ENCODE results near the gene PDZD4.
"Not testable (repeated sequence)": the region's sequence is repeated elsewhere in the genome, so short reads cannot be mapped to it uniquely, and the experiment has no call there.

The PDZD4 gene

DNA sequence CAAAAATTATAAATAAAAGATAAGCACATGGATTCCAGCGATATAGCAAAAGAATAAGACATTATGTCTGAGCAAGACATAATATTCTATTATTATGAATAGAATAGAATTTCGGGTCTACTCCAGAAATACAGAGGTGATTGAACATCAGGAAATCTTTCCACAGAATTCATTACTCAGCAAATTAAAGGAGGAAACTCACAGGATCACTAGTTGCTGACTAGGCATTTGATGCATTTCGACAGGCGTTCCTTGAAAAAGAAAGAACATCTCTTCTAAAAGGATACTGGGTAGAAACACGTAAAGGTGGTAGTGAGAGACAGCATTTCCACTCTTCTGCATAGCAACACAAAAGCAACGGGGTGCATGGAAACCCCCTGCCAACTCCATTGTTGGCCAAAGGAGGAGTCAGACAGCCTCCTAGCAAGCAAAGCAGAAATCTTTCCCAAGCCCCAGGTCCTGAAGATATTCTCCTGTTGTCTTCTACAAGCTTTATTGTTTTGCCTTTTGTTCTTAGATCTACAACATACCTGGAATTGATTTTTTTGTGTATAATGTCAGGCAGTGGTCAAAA is 14.3 kb upstream of the PDZD4 start:
- DNase-seq (ENCODE audit: low read depth, low spot score): no peak

DNA sequence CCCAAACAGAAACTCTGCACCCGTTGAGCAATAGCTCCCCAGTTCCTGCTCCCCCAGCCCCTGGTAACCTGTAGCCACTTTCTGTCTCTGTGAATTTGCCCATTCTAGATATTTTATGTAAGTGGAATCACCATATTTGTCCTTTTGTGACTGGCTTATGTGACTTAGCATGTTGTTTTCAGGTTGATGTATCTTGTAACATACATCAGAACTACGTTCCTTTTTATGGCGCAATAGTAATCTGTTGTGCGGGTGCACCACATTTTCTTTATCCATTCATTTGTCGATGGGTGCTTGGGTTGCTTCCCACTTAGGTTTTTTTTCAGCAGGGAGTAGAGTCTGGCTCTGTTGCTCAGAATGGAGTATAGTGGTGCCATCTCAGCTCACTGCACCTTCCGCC is 6.6 kb upstream of the PDZD4 start:
- DNase-seq (ENCODE audit: low read depth, low spot score): no peak

DNA sequence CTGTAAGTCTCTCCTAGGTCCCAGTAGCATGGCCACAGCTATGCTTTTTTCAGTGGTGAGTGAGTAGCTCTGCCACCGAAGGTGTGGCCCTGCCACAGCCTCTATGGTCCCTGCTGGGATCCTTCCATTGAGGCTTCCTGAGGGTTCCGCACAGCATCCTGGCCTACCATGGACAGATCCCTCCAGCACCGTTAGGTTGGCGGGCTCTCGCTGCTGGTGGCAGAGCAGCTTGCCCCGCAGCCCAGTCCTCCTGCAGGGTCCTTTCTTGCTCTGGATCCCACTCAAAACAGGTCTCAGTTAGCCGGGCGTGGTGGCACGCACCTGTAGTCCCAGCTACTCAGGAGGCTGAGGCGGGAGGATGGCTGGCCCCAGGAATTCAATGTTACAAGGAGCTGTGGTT is 2.4 kb upstream of the PDZD4 start:
- no peak for DNase-seq (ENCODE audit: low read depth, low spot score)

DNA sequence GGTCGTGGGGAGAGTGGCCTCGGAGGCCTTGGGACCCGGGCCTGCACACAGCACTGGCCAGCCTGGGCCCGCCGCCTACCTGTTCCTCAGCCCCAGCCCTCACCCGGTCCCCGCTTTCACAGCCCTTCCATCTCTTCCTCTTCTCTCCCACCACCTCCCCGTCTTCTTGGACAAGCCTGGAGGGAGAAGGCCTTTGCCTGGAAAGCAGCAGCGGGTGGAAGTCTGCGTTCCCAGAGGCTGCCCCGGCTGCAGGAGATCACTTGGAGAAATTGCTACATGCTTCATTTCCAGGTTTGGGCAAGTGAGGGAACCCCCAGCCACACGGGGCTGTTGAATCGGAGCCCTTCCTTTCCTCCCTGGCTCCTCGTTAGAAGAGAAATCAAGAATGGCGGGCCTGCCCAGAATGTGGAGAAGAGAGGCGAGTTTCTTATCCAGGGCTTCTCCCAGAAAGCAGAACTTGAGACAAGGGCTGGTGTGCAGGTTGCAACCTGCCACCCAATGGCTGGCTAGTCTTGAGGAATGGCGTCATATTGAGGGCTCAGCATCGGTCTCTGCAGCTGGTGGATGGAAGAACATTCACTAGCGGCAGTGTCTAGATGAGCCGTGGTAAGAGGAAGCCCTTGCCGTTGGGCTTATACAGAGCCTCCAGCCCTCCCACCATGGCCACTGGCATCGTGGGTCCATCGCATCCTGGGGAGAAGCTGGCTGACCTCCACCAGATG is 1.2 kb upstream of the PDZD4 start:
- DNase-seq (ENCODE audit: low read depth, low spot score): no peak

DNA sequence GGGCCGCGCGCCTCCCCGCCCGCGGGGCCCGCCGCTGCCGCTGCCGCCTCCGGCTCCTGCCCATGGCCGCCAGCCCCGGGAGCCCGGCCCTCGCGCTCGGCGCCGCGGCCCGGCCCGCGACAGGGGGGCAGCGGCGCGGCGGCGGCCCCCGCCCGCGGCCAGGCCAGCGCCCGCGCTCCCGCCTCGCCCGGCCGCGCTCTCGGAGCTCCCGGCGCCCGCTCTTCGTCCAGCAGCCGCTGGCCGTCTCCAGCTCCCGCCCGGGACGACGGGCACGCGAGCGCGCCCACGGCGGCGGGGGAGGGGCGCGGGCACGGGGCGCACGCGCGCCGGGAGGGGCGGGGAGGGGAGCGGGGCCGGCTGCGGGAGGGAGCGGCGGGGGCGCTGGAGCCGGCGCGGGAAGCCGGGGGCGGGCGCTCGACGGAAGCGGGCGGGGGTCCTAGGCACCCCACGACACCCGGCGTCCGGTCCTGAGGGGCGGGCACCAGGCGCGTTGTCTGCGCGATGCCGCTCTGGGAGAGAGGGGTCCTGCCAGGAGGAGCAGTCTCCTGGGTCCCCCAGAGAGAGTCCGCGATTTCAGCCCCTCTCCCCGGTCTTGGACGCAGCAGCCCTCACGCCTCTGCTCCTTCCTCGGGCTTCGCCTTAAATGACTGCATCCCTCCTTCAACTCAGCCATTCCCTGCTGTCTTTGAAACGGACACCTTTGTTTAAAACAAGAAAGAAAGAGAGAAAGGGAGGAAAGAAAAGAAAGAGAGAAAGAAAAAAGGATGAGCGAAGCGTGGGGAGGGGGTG is 490 bp upstream of the PDZD4 start:
- no peak for DNase-seq (ENCODE audit: low read depth, low spot score)

DNA sequence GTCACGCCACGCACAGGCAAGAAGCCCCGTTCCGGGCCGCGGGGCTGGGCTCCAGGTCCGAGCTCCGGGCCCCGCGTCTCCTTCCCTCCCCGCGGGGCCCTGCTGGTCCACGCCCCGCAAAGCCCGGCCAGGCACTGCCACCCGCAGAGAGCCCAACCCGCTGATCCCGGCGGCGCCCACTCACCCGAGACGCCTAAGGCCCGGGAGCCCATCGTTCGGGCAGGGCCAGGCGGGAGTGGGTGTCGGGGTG is 870 bp downstream of the PDZD4 start:
- no peak for DNase-seq (ENCODE audit: low read depth, low spot score)

DNA sequence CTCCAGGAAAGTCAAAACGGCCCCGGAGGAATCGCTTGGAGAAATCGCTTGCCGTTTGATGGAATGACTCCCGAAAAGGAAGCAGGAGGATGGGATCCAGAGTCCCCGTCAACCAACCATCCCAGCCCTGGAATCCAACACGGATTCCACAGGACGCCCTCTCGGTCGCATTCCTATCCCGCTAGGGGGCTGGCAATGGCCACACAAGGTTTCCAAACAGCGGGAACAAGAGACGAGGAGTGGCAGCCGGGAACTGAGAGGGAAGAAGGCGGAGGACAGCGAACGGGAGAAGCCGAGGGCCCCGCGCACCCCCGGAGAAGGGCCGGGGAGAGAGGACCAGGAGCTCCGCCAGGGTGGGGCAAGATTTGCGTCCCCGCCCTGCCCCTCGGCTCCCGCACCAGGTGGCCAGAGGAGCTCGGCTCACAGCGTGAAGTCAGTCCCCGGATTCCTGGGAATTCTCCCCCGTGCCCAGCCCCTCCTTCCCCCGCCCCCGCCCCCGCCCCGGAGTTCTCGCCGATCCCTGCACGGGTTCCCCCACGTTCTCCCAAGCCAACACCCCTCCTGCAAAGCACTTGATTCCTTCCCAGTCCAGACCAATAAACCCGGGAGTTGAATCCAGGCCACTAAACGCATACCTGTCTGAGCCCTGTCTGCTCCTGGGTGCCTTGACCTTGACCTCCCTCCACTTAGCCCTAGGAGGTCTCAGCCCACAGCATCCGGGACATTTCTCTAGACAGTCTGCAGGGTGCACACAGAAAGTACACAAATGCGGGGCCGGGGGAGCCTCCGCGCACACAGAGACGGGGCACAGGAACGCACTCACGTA is 1.4 kb downstream of the PDZD4 start:
- DNase-seq (ENCODE audit: low read depth, low spot score): no peak

DNA sequence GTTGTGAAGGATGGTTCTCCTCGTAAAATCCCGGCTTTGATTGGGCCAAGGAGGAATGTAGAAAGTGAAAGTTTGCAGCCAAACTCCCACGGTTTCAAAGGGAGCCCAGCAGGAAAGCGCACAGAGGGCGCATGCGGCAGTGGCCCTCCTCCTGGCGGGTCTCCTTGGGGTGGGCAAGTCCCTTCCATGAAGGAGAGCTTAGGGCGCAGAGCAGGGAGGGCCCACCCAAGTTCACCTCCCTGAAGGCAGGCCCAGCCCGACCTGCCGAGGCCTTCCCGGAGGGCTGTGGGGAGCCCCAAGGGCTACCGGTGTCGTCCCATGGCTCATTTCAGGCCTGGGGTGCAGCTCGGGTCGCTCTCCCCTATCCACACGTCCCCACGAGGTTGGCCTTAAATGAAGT is 2.0 kb downstream of the PDZD4 start:
- DNase-seq (ENCODE audit: low read depth, low spot score): no peak

DNA sequence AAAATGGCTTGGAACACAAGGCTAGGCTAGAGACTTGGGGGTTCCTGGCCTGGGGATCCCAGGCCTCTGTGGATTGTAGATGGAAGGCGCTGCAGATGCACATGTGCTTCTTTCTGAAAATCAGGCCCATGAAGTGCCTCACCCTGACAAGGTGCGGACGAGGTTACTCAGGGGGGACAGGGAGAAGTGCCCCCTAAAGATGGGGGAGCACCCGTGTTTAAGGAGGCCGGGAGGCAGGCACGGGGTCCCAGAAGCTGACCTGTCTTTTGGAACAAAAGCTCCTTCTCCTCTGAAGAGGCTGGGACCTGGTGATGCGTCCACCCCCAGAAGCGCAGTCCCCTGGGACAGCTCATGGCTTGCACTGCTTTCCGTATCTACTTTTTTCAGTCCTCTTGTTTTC is 2.4 kb downstream of the PDZD4 start:
- DNase-seq (ENCODE audit: low read depth, low spot score): no peak

DNA sequence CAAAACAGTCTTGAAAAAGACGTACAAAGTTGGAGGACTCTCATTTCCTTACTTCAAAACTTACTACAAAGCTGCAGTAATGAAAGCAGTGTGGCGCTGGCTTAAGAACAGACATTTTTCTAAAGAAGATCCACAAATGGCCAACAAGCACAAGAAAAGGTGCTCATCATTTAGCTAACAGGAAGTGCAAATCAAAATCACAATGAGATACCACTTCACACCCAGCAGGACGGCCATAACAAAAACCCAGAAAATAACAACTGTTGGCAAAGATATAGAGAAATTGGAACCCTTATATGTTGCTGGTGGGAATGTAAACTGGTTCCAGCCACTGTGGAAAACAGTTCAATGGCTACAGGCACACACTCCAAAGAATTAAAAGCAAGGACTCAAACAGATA is 3.3 kb downstream of the PDZD4 start:
- no peak for DNase-seq (ENCODE audit: low read depth, low spot score)

DNA sequence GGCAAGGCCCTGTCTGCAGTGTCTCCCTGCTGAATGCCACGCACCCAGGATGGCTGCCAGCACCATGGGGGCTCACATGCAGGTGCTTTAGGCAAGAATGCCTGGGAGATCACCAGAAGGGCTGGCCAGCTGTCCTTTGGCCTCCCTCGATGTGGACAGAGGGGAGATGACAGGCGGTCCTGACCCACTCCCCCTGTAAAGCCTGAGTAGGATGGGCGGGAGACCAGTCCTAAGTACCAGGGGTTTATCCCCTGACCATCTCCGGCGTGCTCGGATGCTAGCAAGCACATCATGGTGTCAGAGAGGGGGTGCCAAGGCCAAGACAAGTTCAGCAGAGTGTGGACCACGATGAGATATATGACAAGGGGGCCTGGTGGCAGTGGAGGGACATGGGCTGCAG is 5.3 kb downstream of the PDZD4 start:
- DNase-seq (ENCODE audit: low read depth, low spot score): no peak

DNA sequence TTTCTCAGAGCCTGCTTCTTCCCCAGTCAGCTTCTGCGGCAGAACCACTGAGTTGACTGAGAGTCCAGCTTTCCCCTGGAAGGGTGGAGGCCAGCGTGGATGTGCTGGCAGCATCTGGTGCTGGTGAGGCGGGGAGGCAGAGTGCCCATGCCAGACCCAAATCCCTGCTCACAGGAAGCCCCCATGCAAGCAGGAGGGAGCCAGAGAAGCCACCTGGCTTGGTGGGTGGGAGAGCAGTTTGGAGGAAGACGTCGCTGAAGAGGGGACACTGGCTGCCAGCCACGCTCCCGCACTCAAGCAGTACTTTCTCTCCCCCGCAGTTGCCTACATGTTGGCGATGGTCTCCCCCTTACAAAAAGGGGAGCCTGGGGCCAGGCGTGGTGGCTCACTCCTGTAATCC is 6.0 kb downstream of the PDZD4 start:
- no peak for DNase-seq (ENCODE audit: low read depth, low spot score)

DNA sequence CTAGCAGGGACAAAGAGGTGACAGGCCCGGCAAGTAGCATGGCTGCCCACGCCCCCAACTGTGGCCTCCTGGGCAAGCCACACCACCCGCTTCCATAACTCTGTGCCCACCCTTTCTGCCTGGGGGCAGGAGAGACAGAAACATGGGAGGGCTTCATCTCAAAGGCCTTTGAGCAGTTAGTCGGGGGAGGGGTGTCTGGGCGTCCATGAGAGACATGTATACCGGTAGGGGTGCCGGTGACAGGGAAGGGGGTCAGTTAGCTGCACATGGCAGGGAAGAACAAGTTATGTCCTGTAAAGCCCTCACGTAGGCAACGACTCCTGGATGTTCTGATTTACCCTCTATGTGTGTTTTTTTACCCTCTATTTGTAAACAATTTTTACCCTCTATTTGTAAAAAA is 9.3 kb downstream of the PDZD4 start:
- DNase-seq (ENCODE audit: low read depth, low spot score): no peak

DNA sequence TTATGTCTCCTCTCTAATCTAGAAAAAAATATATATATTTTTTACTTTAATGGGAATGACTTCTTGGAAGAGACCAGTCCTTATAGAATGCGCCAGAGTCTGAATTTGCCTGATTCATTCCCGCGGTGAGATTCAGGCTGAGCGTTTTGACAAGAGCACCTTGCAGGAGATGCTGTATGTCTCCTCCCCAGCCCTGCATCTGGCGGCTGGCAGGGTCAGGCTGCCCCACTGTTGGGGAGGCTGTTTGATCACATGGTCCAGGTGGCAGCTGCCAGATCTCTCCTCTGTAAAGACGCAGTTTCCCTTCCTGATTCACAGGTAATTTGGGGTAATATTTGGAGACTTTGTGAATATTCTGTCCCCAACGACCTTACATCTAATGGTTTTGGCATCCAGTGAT is 9.7 kb downstream of the PDZD4 start:
- DNase-seq (ENCODE audit: low read depth, low spot score): no peak

DNA sequence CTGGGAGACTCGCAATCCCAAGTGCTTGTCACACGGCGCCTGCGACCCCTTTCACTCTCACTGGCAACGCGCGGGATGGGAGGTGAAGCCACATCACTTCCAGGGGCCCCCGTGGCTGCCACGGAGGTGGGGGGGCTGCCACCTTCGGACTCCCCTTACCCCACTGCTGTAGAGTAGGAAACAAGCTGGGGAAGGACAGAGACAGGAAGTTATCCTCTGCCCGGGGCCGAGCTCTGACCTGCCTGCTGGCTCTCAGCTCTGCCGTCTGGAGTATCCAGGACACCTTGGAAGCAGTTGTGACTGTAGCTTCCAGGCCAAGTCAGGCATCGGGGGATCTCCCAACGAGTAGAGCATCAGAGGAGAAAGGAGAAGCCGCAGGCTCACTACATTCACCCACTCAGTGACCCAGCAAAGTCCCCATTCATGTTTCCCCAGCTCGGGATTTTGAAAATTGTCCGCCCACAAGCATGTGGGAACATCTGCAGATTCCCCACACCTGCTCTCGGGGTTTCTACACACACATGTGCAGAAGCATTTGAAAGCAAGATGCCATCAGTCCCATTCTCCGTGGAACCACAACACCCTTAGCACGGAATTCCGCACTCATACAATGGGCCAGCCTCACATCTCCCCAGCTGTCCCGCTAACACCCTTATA is 10.8 kb downstream of the PDZD4 start:
- DNase-seq (ENCODE audit: low read depth, low spot score): no peak

DNA sequence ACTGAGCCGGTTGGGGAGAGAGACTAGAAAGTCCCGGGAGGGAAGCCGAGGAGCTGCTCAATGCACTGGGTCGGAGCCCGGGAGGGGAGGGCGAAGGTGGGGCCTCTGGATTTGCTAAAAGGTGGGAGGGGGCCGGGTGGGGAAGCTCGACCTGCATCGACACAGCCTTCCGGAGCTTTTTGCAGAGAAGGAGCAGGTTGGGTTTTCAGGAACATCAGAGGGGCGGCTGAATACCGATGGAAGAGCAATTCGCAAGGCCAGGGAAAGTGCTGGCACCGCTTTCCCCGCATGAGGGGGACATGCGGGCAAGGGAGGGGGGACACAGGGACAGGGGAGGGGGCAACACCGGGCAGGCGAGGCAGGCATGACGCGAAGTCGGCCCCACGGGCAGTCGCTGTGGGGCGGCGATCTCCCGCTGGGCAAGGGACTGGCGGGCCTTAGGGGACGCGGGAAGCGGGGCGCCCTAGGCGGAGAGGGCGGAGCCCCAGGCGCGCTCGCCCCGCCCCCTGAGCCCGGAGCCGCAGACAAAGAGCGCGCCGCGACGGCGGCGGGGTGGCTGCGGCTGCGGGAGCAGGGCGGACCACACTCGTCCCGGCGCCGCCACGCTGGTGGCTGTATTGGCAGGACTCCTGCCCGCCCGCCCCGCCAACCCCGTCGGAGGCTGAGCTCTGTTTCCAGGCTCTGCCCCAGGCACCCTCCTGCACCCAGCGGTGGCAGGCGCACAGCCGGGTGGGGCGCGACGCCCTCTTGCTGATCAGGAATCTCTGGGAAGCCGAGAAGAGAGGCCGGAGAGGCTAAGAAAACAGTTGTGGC is 11.6 kb downstream of the PDZD4 start:
- no peak for DNase-seq (ENCODE audit: low read depth, low spot score)

DNA sequence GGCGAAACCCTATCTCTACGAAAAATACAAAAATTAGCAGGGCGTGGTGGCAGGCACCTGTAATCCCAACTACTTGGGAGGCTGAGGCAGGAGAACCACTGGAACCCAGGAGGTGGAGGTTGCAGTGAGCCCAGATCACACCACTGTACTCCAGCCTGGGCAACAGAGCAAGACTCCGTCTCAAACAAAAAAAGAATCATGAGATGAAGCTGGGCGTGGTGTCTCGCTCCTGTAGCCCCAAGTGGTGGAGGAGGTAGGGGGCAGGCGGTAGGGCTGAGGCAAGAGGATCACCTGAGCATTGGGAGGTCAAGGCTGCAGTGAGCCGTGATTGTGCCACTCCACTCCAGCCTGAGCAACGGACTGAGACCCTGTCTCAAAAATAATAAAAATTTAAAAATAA is 12.3 kb downstream of the PDZD4 start:
- not testable (repeated sequence) for DNase-seq (ENCODE audit: low read depth, low spot score)

DNA sequence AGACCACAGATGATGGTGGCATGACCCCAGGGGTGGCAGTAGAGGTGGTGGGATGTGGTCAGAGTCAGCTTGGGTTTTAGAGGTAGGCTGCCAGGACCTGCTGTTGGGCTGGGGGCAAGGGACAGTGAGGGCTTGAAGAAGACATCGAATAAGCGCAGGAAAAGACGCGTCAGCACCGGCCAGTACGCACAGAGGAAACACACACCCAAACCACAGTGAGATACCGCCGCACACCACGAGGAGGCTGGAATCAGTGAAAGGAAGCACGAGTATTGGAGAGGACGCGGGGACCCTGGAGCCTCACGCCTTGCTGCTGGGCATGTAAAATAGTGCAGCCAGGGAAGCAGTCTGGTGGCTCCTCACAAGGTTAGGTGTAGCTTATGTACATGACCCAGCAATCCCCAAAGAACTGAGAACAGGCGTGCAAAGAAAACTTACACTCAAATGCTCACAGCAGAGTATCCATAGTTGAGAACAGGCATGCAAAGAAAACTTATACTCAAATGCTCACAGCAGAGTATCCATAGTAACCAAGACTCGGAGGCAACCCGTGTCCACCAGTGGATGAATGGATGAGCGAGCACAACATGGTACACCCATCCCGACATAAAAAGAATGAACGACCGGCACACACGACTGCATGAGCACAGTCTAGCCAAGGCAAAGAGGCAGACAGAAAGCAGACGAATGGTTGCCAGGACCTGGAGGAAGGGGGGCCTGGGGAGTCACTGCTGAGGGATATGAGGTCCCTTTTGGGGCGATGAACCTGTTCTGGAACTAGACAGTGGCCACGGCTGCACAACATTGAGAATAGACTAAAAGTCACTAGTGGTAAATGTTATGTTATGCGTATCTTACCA is 13.3 kb downstream of the PDZD4 start:
- DNase-seq (ENCODE audit: low read depth, low spot score): no peak

DNA sequence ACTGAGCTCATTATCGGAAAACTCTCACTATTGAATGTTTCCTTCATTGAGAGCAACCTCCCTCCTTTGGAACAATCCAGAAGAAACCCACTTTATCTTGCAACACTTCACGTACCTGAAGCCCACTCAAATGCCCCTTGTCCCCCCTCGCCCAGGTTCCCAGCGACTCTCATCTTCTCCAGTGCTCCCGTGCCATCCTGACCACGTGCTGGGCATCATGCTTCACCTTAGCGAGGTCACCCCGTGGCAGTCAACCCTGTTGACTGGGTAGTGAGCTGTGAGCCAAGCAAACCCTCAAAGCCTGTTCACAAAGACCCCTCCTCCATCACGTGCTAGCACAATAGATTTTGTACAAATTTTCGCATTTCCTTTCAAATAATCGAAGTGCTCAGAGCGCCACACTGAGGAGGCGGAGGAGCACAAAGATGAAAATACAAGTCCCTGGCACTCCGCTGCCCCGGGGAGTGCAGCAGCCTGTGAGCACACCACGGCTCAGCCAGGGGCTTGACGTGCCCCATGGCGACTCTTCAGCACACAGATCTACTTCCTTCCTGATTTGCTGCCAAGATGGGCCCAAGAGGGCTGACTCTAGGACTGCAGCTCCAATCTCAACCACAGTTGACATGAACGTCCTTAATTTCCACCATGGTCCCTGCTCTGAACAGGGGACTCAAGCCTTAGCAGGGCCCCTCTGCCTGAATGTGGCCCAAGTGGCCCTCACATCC is 15.6 kb downstream of the PDZD4 start:
- no peak for DNase-seq (ENCODE audit: low read depth, low spot score)

Data from activated CD4-positive, CD25-positive, alpha-beta regulatory T cell treated with anti-CD3 and anti-CD28 coated beads, Interleukin-2, amount 50 U/mL, for 16 hours (primary cell).